HepG2 (cell line): ENCODE data around the gene MYD88. TPM values are rescaled to one million over a fixed set of nuclear protein-coding genes. Genes with fewer than 3 reads are reported as not detected.

Experiments used
- FOXM1 ChIP-seq: sonication (generic); formaldehyde crosslinking; IDR thresholded peaks from 2 replicates; pipeline ENCODE4 v1.5.0; 2020; ENCODE audit warnings: missing genetic modification reagents
- HOXA7 ChIP-seq: sonication (generic); formaldehyde crosslinking; IDR thresholded peaks from 2 replicates; pipeline ENCODE4 v1.8.1; 2022; ENCODE audit warnings: mild to moderate bottlenecking, missing genetic modification reagents, moderate library complexity
- KLF12 ChIP-seq: sonication (generic); formaldehyde crosslinking; IDR thresholded peaks from 2 replicates; pipeline ENCODE4 v1.4.0; 2020; ENCODE audit warnings: missing genetic modification reagents, borderline replicate concordance
- KMT2A ChIP-seq: sonication (generic); formaldehyde crosslinking; IDR thresholded peaks from 2 replicates; pipeline ENCODE4 v1.4.0; 2020; ENCODE audit warnings: missing genetic modification reagents
- MXI1 ChIP-seq: IDR thresholded peaks from 3 replicates; pipeline ENCODE4 v1.6.1; 2012; ENCODE audit warnings: low read depth, low read length, inconsistent platforms, borderline replicate concordance
- NONO ChIP-seq, 2 experiments: fragments of 450-650 bp in 1 of 2; sonication (generic) in 1 of 2; formaldehyde crosslinking in 1 of 2; IDR thresholded peaks in 1 of 2; conservative IDR thresholded peaks in 1 of 2; 2 replicates each; pipeline versions ENCODE4 v1.6.1 to v1.8.0; 2017 to 2022; ENCODE audit warnings: mild to moderate bottlenecking in 1 of 2, missing genetic modification reagents in 1 of 2, moderate library complexity in 1 of 2
- PRPF4 ChIP-seq: fragments of 200-400 bp; formaldehyde crosslinking; IDR thresholded peaks from 2 replicates; pipeline ENCODE4 v1.6.1; 2016; ENCODE audit warnings: low read length, low read depth; ENCODE audit not compliant: poor library complexity, severe bottlenecking
- ZNF282 ChIP-seq: fragments of 450-650 bp; IDR thresholded peaks from 2 replicates; pipeline ENCODE4 v1.6.1; 2018; ENCODE audit not compliant: partially characterized antibody
- ZNF343 ChIP-seq: sonication (generic); formaldehyde crosslinking; IDR thresholded peaks from 2 replicates; pipeline ENCODE4 v1.4.0; 2020; ENCODE audit warnings: mild to moderate bottlenecking, missing genetic modification reagents
- ZNF468 ChIP-seq: sonication (generic); formaldehyde crosslinking; IDR thresholded peaks from 2 replicates; pipeline ENCODE4 v1.8.0; 2022; ENCODE audit warnings: mild to moderate bottlenecking, moderate library complexity, missing genetic modification reagents
- ZNF589 ChIP-seq: sonication (generic); formaldehyde crosslinking; conservative IDR thresholded peaks from 2 replicates; pipeline ENCODE4 v1.8.0; 2022; ENCODE audit warnings: mild to moderate bottlenecking, moderate library complexity, missing genetic modification reagents
- ZNF674 ChIP-seq: sonication (generic); formaldehyde crosslinking; IDR thresholded peaks from 2 replicates; pipeline ENCODE4 v1.5.0; 2020; ENCODE audit warnings: low read depth, mild to moderate bottlenecking, missing genetic modification reagents
- ZNF720 ChIP-seq: sonication (generic); formaldehyde crosslinking; IDR thresholded peaks from 2 replicates; pipeline ENCODE4 v1.4.0; 2020; ENCODE audit warnings: missing genetic modification reagents
- ZNF776 ChIP-seq: sonication (generic); formaldehyde crosslinking; IDR thresholded peaks from 2 replicates; pipeline ENCODE4 v1.4.0; 2020; ENCODE audit warnings: mild to moderate bottlenecking, missing genetic modification reagents
- ZSCAN21 ChIP-seq: sonication (generic); formaldehyde crosslinking; IDR thresholded peaks from 2 replicates; pipeline ENCODE4 v1.8.0; 2022; ENCODE audit warnings: mild to moderate bottlenecking, missing genetic modification reagents, moderate library complexity, borderline replicate concordance
- ZSCAN25 ChIP-seq: sonication (generic); formaldehyde crosslinking; IDR thresholded peaks from 2 replicates; pipeline ENCODE4 v1.8.0; 2022; ENCODE audit warnings: mild to moderate bottlenecking, missing genetic modification reagents
- polyA plus RNA-seq, 8 experiments: library from polyadenylated mRNA; depleted of rRNA in 3 of 8; stranded (reverse) in 7 of 8; unstranded in 1 of 8; fragments of >200 nt; fragmentation: Illumina TruSeq in 4 of 8; extraction: Trizol in 4 of 8; gene quantifications; 2 replicates each; pipeline versions ENCODE4 v1.2.1 to v1.2.3, GENCODE V29; 2011 to 2016; ENCODE audit warnings: low read depth in 4 of 8, missing spikeins in 1 of 8, mixed read lengths in 1 of 8; ENCODE audit not compliant: insufficient read depth in 1 of 8
- total RNA-seq, 5 experiments: library from RNA; depleted of rRNA; stranded (reverse); fragments of >200 nt; fragmentation: Illumina TruSeq; extraction: Trizol; gene quantifications; 2 replicates each; pipeline ENCODE4 v1.2.3, GENCODE V29; 2016; ENCODE audit warnings: low read depth in 1 of 5
- TF ChIP-seq, protein P1 (sequence below): sonication (generic); formaldehyde crosslinking; IDR thresholded peaks from 2 replicates; pipeline ENCODE4 v1.5.0; 2020; ENCODE audit warnings: mild to moderate bottlenecking, missing genetic modification reagents
- TF ChIP-seq, protein P2 (sequence below), 2 experiments: sonication (generic) in 1 of 2; formaldehyde crosslinking in 1 of 2; IDR thresholded peaks; 2 replicates each; pipeline versions ENCODE4 v1.4.0 to v1.6.1; 2018 to 2020; ENCODE audit warnings: missing genetic modification reagents in 2 of 2, borderline replicate concordance in 1 of 2, low read depth in 1 of 2, mild to moderate bottlenecking in 1 of 2, missing biosample characterization in 1 of 2
- TF ChIP-seq, protein P3 (sequence below): sonication (generic); formaldehyde crosslinking; IDR thresholded peaks from 2 replicates; pipeline ENCODE4 v1.5.0; 2020; ENCODE audit warnings: missing genetic modification reagents, mild to moderate bottlenecking, borderline replicate concordance
- TF ChIP-seq, protein P4 (sequence below): IDR thresholded peaks from 2 replicates; pipeline ENCODE4 v1.6.1; 2018; ENCODE audit warnings: missing genetic modification reagents, mild to moderate bottlenecking, missing compliant biosample characterization
- TF ChIP-seq, protein P5 (sequence below): sonication (generic); formaldehyde crosslinking; IDR thresholded peaks from 2 replicates; pipeline ENCODE4 v1.4.0; 2020; ENCODE audit warnings: missing genetic modification reagents

The MYD88 gene
- total and polyA plus RNA-seq, 2 of the 13 experiments (the other 11 are each of a cell fraction or from before 2014, with no cell fraction given): 7.6 to 32.7 TPM

DNA sequence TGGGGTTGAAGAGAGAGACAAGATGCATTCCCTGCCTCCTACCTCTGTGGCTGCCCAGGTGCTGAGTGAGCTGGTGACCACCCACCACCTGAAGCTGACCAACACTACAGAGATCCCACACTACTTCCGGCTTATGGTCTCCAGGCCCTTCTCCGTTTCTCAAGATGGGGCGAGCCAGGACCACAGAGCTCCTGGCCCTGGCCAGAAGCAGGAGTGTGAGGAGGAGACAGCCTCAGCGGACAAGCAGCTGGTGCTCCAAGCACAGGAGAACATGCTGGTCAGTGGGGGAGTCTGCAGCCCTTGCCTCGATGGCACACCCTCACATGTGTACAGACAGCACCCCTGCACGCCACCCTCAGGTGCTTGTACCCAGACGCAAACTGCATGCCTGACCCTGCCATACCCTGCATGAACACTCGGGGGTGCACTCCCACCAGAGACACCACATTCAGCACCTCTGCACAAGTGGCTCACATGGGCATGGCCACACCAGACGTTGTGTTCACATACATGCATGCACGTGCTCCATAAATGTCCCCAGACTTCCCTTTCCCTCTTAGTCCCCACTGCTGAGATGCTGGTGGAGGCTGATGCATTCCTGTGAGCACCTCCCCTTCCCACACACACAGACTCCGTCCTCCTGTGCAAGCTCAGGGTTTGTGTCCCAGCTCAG lies 20.6 kb upstream of the MYD88 start (continued):
- TF ChIP-seq, protein P1, sequence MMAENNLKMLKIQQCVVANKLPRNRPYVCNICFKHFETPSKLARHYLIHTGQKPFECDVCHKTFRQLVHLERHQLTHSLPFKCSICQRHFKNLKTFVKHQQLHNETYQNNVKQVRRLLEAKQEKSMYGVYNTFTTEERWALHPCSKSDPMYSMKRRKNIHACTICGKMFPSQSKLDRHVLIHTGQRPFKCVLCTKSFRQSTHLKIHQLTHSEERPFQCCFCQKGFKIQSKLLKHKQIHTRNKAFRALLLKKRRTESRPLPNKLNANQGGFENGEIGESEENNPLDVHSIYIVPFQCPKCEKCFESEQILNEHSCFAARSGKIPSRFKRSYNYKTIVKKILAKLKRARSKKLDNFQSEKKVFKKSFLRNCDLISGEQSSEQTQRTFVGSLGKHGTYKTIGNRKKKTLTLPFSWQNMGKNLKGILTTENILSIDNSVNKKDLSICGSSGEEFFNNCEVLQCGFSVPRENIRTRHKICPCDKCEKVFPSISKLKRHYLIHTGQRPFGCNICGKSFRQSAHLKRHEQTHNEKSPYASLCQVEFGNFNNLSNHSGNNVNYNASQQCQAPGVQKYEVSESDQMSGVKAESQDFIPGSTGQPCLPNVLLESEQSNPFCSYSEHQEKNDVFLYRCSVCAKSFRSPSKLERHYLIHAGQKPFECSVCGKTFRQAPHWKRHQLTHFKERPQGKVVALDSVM (CRISPR knock-in tag): no peak
- TF ChIP-seq ZNF776 (0 out of 2 replicates have a peak, but pooled peaks have one; percentile 44), ZSCAN21 (peak; percentile 53; the same call in 1 of the 2 replicates), FOXM1 (CRISPR knock-in tag) (no peak), ZNF468 (no peak), ZSCAN25 (peak; percentile 97), HOXA7 (CRISPR knock-in tag) (no peak), MXI1 (peak; percentile 83; the same call in 1 of the 3 replicates), NONO (IDR thresholded peaks at IDR 0.05) (no peak), NONO (CRISPR knock-in tag; conservative IDR thresholded peaks at IDR 0.05) (peak; percentile 94; the same call in 1 of the 2 replicates), PRPF4 (no peak), ZNF589 (CRISPR knock-in tag) (no peak), KLF12 (CRISPR knock-in tag) (no peak), ZNF343 (CRISPR knock-in tag) (no peak), ZNF674 (no peak), ZNF720 (CRISPR knock-in tag) (no peak), ZNF282 (no peak), KMT2A (CRISPR knock-in tag) (no peak)
- TF ChIP-seq, protein P2, sequence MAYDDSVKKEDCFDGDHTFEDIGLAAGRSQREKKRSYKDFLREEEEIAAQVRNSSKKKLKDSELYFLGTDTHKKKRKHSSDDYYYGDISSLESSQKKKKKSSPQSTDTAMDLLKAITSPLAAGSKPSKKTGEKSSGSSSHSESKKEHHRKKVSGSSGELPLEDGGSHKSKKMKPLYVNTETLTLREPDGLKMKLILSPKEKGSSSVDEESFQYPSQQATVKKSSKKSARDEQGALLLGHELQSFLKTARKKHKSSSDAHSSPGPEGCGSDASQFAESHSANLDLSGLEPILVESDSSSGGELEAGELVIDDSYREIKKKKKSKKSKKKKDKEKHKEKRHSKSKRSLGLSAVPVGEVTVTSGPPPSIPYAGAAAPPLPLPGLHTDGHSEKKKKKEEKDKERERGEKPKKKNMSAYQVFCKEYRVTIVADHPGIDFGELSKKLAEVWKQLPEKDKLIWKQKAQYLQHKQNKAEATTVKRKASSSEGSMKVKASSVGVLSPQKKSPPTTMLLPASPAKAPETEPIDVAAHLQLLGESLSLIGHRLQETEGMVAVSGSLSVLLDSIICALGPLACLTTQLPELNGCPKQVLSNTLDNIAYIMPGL (CRISPR knock-in tag; IDR thresholded peaks at IDR 0.05; ENCODE audit: borderline replicate concordance in 1 of 2, low read depth in 1 of 2): peak in 1 of 2 experiments; percentile 54; a peak in 2 of 4 replicates
- TF ChIP-seq, protein P3, sequence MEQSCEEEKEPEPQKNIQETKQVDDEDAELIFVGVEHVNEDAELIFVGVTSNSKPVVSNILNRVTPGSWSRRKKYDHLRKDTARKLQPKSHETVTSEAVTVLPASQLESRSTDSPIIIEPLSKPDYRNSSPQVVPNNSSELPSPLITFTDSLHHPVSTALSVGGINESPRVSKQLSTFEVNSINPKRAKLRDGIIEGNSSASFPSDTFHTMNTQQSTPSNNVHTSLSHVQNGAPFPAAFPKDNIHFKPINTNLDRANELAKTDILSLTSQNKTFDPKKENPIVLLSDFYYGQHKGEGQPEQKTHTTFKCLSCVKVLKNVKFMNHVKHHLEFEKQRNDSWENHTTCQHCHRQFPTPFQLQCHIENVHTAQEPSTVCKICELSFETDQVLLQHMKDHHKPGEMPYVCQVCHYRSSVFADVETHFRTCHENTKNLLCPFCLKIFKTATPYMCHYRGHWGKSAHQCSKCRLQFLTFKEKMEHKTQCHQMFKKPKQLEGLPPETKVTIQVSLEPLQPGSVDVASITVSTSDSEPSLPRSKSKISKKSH (CRISPR knock-in tag): no peak; the same call in 1 of the 2 replicates
- TF ChIP-seq, protein P4, sequence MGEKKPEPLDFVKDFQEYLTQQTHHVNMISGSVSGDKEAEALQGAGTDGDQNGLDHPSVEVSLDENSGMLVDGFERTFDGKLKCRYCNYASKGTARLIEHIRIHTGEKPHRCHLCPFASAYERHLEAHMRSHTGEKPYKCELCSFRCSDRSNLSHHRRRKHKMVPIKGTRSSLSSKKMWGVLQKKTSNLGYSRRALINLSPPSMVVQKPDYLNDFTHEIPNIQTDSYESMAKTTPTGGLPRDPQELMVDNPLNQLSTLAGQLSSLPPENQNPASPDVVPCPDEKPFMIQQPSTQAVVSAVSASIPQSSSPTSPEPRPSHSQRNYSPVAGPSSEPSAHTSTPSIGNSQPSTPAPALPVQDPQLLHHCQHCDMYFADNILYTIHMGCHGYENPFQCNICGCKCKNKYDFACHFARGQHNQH (CRISPR knock-in tag): no peak
- TF ChIP-seq, protein P5, sequence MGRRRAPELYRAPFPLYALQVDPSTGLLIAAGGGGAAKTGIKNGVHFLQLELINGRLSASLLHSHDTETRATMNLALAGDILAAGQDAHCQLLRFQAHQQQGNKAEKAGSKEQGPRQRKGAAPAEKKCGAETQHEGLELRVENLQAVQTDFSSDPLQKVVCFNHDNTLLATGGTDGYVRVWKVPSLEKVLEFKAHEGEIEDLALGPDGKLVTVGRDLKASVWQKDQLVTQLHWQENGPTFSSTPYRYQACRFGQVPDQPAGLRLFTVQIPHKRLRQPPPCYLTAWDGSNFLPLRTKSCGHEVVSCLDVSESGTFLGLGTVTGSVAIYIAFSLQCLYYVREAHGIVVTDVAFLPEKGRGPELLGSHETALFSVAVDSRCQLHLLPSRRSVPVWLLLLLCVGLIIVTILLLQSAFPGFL: no peak
